ENCODE data around the gene SHISA9. TPM values are rescaled to one million over a fixed set of nuclear protein-coding genes. Genes with fewer than 3 reads are reported as not detected.

SHISA9 gene
- total RNA-seq, 1 donor from 2014 or later: not detected

DNA sequence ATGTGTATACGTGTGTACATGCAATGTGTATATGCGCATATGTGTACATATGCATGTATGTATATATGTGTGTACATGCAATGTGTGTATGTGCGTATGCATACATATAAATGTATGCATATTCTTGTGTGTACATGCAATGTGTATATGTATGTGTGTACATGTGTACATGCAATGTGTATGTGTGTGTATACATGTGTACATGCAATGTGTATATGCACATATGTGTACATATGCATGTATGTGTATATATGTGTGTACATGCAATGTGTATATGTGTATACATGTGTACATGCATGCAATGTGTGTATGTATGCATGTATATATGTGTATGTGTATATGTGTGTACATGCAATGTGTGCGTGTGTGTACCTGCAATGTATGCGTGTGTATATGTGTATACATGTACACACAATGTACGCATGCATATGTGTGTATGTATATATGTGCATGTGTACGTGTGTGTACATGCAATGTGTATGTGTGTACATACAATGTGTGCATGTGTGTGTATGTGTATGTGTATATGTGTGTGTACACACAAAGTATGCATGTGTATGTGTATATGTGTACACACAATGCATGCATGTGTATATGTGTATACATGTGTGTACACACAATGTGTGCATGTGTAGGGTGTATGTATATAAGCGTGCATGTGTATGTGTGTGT lies 167.7 kb downstream of the SHISA9 start:
- no peak for DNase-seq (ENCODE audit: low read depth in 2 of 2)

DNA sequence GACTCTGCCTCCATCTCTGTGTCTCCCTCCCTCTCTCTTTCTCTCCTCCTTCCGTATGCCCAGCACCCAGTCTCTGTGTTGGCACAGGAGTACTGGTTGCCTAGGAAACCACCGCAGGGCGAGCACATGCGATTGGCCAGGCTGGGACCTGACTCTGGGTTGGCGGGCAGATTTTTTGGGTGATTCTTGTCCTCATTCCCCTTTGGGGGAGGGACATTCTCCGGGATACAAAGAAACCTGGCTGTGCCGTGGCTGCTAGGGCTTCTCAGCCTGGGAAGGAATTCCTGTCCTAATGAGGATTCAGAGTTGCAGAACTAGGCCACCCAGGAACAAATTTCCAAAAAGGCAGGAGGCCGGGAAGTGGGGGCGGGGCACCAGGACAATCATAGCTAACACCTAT lies 168.9 kb downstream of the SHISA9 start:
- DNase-seq (ENCODE audit: low read depth in 2 of 2): no peak

DNA sequence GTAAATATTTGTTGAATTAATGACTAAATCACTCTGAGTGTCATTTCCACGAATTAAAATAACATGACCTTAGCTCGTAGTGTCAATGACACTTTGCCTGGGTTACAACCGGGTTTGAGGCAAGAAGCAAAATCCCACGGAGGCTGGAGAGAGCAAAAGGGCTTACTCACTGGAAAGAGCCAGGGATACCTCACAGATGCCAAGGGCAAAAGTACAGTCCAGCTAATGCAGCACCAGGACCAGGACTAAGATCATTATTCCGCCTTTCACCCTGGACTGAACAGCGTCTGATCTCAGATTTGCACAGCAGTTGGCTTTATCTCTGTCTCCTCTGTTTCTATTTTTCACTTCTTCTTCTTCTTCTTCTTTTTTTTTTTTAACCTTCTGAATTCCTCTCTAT lies 175.5 kb downstream of the SHISA9 start:
- no peak for DNase-seq (ENCODE audit: low read depth in 2 of 2)

DNA sequence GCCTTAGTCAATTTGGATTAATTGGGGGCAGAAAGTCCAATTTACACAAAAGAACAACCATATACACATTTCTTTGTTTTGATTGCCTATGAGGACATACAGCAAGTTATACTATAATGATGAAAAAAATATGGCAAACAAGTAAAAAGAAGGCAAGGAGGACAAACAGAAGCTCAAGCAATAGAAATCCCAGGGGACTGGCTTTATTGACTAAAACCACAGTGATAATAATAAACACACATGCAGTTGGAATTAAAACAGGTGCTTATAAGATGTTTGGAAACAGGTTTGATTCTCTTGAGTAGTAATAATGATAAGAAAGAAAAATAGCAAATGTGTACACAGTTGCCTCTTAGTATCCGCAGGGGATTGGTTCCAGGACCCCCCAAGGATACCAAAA lies 176.4 kb downstream of the SHISA9 start:
- no peak for DNase-seq (ENCODE audit: low read depth in 2 of 2)

DNA sequence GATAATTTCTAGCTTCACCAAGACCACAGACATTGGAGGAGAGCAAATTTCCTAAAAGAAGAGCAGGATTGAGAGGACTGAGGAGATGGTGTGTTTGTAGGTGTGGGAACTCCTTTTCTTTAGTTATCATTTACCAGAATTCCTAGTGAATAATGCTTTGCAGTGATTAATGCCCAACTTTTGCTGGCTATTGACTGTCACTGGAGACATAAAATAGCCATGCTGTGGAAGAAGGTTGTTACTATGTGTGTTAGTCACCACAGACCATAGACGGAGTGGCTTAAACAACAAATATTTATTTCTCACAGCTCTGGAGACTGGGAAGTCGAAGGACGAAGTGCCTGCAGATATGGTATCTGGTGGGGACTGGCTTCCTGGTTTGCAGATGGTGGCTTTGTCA lies 179.1 kb downstream of the SHISA9 start:
- DNase-seq (ENCODE audit: low read depth in 2 of 2): no peak

DNA sequence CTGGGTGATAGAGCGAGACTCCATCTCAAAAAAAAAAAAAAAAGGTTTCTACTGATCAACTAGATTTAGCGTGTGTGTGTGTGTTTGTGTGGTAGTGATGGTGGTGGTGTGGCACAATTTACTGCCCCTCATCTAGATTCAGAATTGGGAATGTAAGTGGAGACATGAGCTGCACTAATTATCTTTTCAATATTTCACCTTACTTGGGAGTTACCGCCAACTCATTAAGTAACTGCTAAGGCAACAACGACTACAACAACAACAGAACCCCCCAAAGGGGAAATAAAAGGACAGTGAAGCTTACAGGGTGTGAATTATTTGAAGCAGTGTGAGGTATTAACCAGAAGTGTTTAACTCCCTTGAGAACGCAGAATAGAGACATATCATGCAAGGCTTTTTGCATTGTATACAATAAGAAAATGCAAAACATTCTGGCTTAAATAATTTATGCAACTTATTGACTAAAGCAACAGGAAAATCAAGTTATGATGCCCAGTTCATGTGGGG lies 180.5 kb downstream of the SHISA9 start:
- no peak for DNase-seq (ENCODE audit: low read depth in 2 of 2)

DNA sequence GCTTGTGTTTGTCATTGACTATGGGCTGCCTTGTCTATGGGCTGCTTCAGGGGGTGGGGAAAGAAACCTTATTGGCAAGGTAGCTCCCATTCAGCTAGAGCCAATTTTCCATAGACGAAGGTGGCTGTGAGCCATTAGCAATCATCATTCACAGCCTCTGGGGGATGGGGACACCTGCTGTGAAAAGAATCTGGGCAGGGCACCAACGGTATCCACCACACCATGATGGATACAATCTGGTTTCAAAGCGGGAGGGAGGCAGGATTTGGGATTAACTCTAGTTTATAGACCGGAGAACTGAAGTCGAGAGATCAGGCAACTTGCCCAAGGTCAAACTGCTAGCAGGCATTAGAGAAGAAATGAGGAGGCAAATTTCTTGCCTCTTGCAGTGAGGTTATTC lies 182.3 kb downstream of the SHISA9 start:
- no peak for DNase-seq (ENCODE audit: low read depth in 2 of 2)

DNA sequence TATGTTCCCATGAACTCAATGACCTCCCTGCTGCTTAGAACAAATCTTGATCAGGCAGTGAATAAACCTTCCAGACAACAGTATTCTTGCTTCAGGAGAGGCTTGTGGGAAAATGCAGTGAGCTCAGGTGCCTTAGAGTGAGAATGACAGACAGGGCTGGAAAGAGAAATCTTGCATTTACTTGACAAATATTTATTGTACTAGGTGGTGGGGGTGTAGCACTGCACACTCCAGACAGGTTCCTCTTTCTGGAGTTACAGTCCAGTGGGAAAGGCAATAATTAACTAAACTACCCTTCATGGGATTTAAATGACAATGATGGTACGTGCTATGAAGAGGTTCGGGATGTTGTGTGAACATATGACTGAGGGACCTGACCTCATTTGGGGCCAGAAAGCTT lies 182.9 kb downstream of the SHISA9 start:
- no peak for DNase-seq (ENCODE audit: low read depth in 2 of 2)

DNA sequence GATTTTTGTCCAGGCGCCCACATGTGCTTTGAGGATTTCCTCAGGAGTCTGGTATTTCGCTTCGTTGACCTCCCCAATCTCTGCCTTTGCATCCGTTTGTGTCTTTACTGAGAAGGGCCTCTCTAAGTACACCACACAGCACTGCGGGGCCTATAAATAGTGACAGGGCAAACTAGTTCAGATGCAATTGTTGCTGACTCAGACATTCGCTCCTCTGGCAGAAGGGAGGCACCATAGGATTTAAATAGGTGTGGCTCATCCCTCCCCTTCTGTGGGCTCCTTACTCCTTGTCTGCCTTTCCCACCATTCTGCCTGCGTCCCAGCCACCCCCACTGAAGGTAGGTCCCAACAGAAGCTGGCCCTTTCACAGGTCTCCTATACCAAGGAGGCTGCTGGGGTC lies 192.3 kb downstream of the SHISA9 start:
- no peak for DNase-seq (ENCODE audit: low read depth in 2 of 2)

DNA sequence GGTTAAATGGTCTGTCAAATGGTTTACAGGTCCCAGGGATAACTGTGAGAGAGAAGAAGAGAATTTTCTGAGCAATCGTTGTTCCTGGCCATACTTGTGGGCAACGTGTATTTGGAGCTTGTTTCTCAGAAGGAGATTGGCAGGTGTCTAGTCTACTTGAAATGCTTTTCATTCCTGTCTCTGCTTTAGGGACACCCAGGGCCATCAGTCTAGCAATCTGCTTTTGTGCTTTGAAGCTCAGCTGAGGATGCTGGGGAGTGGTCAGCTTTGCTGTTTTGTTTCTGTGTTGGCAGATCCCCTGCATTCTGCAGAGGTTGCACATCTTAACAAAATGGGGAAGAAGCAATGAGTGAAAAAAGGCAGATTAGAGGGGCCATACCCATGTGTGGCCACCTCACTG lies 193.7 kb downstream of the SHISA9 start:
- no peak for DNase-seq (ENCODE audit: low read depth in 2 of 2)

DNA sequence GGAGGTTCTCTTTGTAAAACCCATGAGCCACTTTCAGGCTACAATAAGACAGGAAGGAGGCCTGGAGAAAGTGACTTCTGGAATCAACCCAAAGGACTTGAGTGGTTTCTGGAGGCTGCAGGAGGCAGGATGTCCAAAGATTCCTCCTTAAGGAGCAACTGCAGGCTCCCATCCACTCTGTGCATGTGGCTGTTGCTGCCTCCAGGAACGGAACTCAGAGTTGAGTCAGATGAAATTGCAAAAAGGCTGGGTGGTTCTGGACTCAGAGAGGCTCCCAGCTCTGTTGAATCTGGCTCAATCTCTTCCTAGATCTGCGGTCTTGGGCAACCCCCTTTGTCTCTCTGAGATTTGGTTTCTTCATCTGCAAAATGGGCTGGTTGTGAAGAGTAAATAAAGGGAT lies 197.1 kb downstream of the SHISA9 start:
- no peak for DNase-seq (ENCODE audit: low read depth in 2 of 2)

DNA sequence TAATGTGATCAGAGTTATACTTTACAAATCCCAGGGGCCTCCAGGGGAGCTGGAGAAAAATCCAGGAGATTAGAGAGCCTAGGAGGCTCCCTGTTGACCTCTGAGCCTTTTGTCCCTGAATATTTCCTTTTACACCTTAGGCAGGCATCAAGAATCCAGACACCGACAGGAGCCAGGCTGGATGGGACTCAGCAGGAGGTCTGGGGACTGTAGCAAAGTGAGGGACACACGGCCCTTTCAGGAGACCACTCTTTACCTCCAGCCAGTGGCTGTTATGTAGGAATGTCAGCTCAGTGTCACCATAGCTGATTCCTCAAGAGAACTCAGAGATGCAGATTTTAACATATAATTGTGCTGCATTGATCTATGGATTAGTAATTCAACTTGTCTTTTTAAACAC lies 198.4 kb downstream of the SHISA9 start:
- DNase-seq (ENCODE audit: low read depth in 2 of 2): no peak

DNA sequence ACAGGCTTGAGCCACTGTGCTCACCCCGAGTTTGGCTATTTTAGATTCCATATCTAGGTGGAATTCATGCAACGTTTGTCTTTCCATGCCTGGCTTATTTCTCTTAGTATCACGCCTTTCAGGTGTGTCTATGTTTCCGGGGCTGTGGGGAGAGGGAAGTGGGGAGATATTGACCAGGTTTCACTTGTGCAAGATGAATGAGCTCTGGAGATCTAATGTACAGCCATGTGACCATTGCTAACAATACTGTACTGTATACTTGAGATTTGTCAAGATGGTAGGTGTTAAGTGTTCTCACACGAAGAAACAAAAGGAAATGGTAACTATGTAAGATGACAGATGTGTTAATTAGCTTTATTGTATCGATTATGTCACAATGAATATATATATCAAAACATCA lies 199.6 kb downstream of the SHISA9 start:
- no peak for DNase-seq (ENCODE audit: low read depth in 2 of 2)

DNA sequence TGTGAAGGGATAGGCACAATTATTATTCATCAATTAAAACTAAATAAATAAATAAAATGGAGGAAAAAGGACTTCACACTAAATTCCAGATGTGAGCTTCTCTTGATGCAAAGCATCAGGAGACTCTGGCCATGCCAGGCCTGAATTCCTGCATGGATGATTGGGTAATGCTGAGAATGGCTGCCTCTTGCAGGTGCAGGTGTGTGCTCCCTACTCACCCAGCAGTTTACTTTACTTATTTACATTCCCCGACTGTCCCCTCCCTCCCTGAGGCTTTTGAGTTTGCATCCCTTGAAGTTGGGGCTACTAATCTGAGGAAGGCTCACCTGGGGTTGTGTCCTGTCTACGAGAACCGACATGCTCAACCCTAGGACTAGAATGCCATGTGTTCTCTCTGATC lies 200.4 kb downstream of the SHISA9 start:
- no peak for DNase-seq (ENCODE audit: low read depth in 2 of 2)

DNA sequence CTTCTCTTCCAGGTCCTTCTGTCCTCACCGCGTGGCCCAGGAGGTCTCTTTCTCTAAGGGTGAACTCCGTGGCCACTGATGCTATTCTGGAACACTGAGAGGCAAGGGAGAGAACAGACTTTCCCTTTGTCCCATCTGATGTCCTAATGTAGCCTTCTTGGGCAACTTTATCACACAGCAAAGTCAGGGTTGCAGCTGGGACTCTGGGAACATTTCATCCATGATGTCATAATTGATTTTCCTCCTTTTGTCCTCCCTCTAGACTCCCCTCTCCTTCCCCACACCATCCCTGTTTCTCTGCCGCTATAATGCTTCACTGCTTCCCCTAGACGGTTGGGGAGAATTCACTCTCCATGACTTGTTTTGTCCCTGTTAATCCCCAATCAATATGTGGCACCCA lies 201.0 kb downstream of the SHISA9 start:
- DNase-seq (ENCODE audit: low read depth in 2 of 2): no peak

DNA sequence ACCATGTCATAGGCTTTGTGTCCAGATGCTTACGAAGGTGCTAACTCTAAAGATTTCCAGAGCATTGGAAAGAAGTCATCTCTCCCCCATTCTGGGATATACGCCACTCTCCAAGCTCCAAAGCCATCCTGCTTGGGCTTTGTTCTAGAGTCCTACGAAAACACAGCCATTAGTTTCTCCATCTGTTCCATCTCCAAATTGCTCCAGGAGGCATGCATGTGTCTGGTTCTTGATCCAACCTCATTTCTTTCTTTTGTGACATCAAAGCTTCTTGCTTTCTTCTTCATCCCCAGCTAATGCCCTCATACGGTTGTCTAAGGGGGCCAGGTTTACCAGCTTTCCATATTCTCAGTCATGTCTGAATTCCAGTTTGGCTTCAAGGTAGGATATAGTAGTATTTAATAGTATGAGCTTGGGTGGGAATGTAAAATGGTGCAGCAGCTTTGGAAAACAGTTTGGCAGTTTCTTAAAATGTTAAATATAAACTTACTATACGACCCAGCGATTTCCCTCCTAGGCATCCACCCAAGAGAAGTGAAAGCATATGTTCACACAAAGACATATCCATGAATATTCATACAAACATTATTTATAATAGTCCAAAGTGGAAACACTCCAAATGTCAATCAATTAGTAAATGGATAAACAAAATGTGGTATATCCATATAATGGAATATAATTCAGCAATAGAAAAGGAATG lies 202.6 kb downstream of the SHISA9 start:
- DNase-seq (ENCODE audit: low read depth in 2 of 2): no peak

DNA sequence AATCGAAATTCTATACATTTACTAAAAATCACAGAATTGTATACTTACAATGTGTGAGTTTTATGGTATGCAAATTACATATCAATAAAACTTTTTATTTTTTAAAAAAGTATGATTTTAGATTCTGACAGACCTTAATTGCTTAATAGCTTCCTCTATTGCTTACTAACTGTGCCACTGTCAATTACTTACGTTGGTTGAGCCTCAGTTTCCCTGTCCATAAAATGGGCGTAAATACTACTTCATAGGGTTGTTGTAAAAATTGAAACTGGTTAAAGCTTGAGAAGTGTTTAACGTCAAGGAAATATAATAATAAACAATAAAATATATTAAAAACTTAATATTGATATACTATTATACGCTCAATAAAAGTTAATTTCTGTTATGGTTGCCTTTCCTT lies 203.4 kb downstream of the SHISA9 start:
- no peak for DNase-seq (ENCODE audit: low read depth in 2 of 2)

DNA sequence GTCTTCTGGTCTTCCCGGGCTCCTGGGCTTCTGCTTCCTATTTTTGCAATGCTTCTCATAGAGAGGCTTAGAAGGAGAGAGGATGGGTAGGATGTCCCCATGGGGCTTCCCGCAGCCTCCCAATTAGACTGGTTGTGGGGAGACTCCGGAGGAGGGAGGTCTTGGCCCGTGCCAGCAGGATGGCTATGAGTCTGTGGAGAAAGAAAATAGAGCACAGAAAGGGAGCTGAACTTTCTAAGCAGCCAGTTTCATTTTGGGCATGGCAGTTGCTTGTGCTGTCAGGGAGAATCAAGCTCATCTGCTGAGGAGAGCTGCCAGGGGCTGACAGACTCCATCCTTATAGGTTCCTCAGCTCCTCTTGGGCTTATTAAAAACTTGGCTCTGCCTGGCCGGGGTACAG lies 204.0 kb downstream of the SHISA9 start:
- DNase-seq (ENCODE audit: low read depth in 2 of 2): no peak

DNA sequence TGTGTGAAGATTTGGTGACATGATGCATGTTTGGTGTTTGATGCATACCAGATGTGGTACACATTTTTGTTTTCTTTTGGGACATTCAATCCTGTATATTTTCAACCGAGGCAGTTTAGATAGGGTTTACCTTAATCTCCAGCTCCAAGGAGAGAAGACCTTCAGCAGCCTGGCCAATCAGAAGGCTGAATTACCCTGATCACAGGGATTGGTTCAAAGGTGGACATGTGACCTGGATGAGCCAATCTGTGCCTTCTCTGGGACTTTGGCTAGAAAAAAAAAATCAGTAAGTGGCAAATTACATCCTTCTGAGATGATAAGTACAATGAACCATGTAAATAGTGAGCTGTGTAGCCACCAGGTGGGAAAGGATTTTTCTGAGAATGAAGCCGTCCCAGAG lies 205.1 kb downstream of the SHISA9 start:
- DNase-seq (ENCODE audit: low read depth in 2 of 2): no peak

DNA sequence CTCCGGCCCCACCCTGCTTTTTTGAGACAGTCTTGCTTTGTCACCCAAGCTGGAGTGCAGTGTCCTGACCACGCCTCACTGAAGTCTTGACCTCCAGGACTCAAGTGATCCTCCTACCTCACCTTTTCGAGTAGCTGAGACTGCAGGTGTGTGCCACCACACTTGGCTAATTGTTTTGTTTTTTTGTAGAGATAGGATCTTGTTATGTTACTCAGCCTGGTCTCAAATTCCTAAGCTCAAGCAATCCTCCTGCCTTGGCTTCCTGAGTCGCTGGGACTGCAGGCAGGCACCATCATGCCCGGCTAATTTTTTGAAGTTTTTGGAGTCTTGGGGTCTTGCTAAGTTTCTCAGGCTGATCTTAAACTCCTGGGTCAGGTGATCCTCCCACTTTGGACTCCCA lies 206.7 kb downstream of the SHISA9 start:
- no peak for DNase-seq (ENCODE audit: low read depth in 2 of 2)

DNA sequence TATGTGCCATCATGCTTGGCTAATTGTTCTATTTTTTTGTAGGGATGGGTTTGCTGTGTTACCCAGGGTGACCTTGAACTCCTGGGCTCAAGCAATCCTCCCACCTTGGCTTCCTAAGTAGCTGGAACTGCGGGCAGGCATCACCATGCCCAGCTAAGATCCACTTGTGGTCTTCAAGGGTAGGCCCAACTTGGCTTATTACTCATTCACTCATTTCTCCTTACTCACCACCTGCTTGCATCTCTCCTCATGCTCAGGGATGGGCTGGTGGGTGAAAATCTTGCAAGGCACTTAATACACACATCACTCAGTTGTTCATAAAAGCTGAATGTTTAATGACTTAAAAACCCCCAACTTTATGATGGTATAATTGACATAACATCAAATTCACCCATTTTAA lies 207.8 kb downstream of the SHISA9 start:
- DNase-seq (ENCODE audit: low read depth in 2 of 2): no peak

DNA sequence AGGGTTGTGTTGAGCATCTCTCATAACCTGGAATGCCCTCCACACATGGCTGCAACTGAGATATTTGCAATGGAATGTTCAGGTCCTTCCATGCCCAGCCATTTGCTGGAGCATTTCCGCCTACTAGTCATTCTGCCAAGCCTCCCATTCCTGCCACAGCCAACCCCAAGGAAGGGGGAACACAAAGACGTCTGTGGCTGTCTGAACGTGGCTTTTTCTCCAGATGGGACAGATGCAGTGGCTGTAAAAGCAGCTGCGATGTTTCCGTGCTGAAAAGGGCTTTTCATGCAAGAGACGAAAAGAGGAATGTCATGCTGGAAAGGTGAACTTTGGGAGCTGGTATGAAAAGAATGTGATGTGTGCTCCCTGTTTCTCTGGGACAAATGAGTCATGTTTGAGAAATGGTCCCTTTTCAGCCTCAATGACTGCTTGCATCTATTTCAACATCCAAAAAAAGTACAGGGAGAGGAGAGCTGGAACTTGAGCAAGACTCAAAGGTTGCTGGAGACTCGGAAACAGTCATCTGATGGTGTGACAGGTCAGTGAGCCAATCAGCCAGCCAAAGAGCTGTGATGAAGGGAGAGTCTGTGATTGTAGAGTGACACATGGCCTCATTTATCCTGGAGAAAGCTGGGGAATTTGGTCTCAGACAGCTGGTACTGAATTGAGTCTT lies 208.9 kb downstream of the SHISA9 start:
- no peak for DNase-seq (ENCODE audit: low read depth in 2 of 2)

DNA sequence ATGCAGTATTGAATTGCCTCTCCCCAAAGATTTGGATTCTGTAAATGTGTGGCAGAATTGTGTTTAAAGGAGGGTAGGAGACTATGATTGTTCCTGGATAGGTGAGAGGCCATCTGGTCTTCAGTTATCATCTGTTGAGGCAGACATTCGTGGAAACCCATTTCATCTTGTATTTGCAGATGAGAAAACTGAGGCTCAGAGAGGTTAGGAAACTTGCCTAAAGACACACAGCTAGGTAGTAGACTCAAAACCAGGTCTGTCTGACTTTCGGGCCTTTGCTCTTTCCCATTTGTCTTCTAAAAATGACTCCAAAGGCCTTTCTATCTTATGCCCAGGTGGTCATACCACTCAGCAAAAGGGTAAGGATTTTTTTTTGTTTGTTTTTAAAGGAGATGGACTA lies 210.3 kb downstream of the SHISA9 start:
- no peak for DNase-seq (ENCODE audit: low read depth in 2 of 2)

All from dermis microvascular lymphatic vessel endothelial cell (primary cell).